ENCODE measurements around the gene ABTB1.
"Not testable (repeated sequence)": the region's sequence is repeated elsewhere in the genome, so short reads cannot be mapped to it uniquely, and the experiment has no call there.

ABTB1 gene

GRCh38 chr3:127680146-127680661 lies 7.5 kb downstream of the ABTB1 start:
- Mint-ChIP-seq H3K27me3 (peaks cover 5% of the 10 kb centered on the region), H3K36me3 (peaks cover 6% of the 10 kb centered on the region), H3K4me3 (no peak overlapping the region), H3K9me3 (no peaks in the 10 kb centered on the region), H3K4me1 (peaks cover 10% of the 10 kb centered on the region), H3K27ac (no peak overlapping the region)
- CTCF ChIA-PET: interaction anchor here (2.0 kb wide), 1 partner anchor 15 kb away, joined by 6 read pairs; no protein-coding TSS in a partner anchor
- DNase-seq: no peak

- Mint-ChIP-seq H3K36me3 (peaks cover 6% of the 10 kb centered on the region), H3K27ac (no peak overlapping the region), H3K4me3 (no peak overlapping the region), H3K4me1 (peaks cover 7% of the 10 kb centered on the region), H3K9me3 (no peaks in the 10 kb centered on the region), H3K27me3 (peaks cover 5% of the 10 kb centered on the region)
- CTCF ChIA-PET: interaction anchor here (2.0 kb wide), 1 partner anchor 14 kb away, joined by 6 read pairs; no protein-coding TSS in a partner anchor
- DNase-seq: no peak
Observed at GRCh38 chr3:127680798-127681221, 8.1 kb downstream of the ABTB1 start.

- H3K9me3 Mint-ChIP-seq, H3K36me3 Mint-ChIP-seq, H3K4me3 Mint-ChIP-seq, H3K27ac Mint-ChIP-seq, DNase-seq, H3K27me3 Mint-ChIP-seq, H3K4me1 Mint-ChIP-seq: not testable (repeated sequence)
- CTCF ChIA-PET: interaction anchor here (2.0 kb wide), 1 partner anchor 13 kb away, joined by 6 read pairs; no protein-coding TSS in a partner anchor
Observed at GRCh38 chr3:127682175-127682554, 9.4 kb downstream of the ABTB1 start.

GRCh38 chr3:127682561-127682960 lies 9.8 kb downstream of the ABTB1 start:
- H3K9me3 Mint-ChIP-seq: no peaks in the 10 kb centered on the region
- H3K4me3 Mint-ChIP-seq: no peak overlapping the region
- DNase-seq: no peak
- H3K36me3 Mint-ChIP-seq: peaks cover 2% of the 10 kb centered on the region
- peaks cover 5% of the 10 kb centered on the region for H3K27me3 Mint-ChIP-seq
- H3K27ac Mint-ChIP-seq: no peak overlapping the region
- CTCF ChIA-PET: no interaction called here
- H3K4me1 Mint-ChIP-seq: peaks cover 4% of the 10 kb centered on the region

- no peak overlapping the region for H3K27ac Mint-ChIP-seq
- no peaks in the 10 kb centered on the region for H3K36me3 Mint-ChIP-seq
- no peak for DNase-seq
- CTCF ChIA-PET: no interaction called here
- H3K9me3 Mint-ChIP-seq: no peaks in the 10 kb centered on the region
- peaks cover 5% of the 10 kb centered on the region for H3K27me3 Mint-ChIP-seq
- H3K4me1 Mint-ChIP-seq: peaks cover 4% of the 10 kb centered on the region
- H3K4me3 Mint-ChIP-seq: no peak overlapping the region
Observed at GRCh38 chr3:127684871-127685707, 12.3 kb downstream of the ABTB1 start.

GRCh38 chr3:127685708-127686511 lies 13.2 kb downstream of the ABTB1 start:
- Mint-ChIP-seq H3K4me3 (no peak overlapping the region), H3K9me3 (no peaks in the 10 kb centered on the region), H3K27me3 (peaks cover 5% of the 10 kb centered on the region), H3K27ac (no peak overlapping the region), H3K4me1 (peaks cover 4% of the 10 kb centered on the region), H3K36me3 (no peaks in the 10 kb centered on the region)
- DNase-seq: no peak
- CTCF ChIA-PET: no interaction called here

- H3K4me1 Mint-ChIP-seq: peaks cover 4% of the 10 kb centered on the region
- no peaks in the 10 kb centered on the region for H3K36me3 Mint-ChIP-seq
- no peak overlapping the region for H3K27ac Mint-ChIP-seq
- no peaks in the 10 kb centered on the region for H3K9me3 Mint-ChIP-seq
- DNase-seq: no peak
- H3K27me3 Mint-ChIP-seq: peaks cover 5% of the 10 kb centered on the region
- CTCF ChIA-PET: no interaction called here
- H3K4me3 Mint-ChIP-seq: no peak overlapping the region
Observed at GRCh38 chr3:127686512-127686894, 13.8 kb downstream of the ABTB1 start.

GRCh38 chr3:127687228-127687737 lies 14.5 kb downstream of the ABTB1 start:
- CTCF ChIA-PET: no interaction called here
- Mint-ChIP-seq H3K4me3 (no peak overlapping the region), H3K27me3 (peaks cover 5% of the 10 kb centered on the region), H3K27ac (no peak overlapping the region), H3K36me3 (no peaks in the 10 kb centered on the region), H3K9me3 (no peaks in the 10 kb centered on the region), H3K4me1 (peaks cover 4% of the 10 kb centered on the region)
- DNase-seq: no peak

- Mint-ChIP-seq H3K4me1 (peaks cover 4% of the 10 kb centered on the region), H3K9me3 (no peaks in the 10 kb centered on the region), H3K27ac (no peak overlapping the region), H3K36me3 (no peaks in the 10 kb centered on the region), H3K4me3 (no peak overlapping the region), H3K27me3 (peaks cover 5% of the 10 kb centered on the region)
- DNase-seq: no peak
- CTCF ChIA-PET: interaction anchor here (1.2 kb wide), 1 partner anchor 113 kb away, joined by 3 read pairs; no protein-coding TSS in a partner anchor
Observed at GRCh38 chr3:127688022-127688415, 15.3 kb downstream of the ABTB1 start.

GRCh38 chr3:127688416-127689265 lies 15.9 kb downstream of the ABTB1 start:
- peaks cover 1% of the 10 kb centered on the region for H3K4me1 Mint-ChIP-seq
- DNase-seq: no peak
- CTCF ChIA-PET: interaction anchor here (1.2 kb wide), 1 partner anchor 114 kb away, joined by 3 read pairs; no protein-coding TSS in a partner anchor
- no peak overlapping the region for H3K27ac Mint-ChIP-seq
- peaks cover 3% of the 10 kb centered on the region for H3K27me3 Mint-ChIP-seq
- H3K36me3 Mint-ChIP-seq: no peaks in the 10 kb centered on the region
- no peak overlapping the region for H3K4me3 Mint-ChIP-seq
- H3K9me3 Mint-ChIP-seq: no peaks in the 10 kb centered on the region

- DNase-seq: no peak
- Mint-ChIP-seq H3K27ac (no peak overlapping the region), H3K4me1 (no peaks in the 10 kb centered on the region), H3K9me3 (no peaks in the 10 kb centered on the region), H3K4me3 (no peak overlapping the region), H3K36me3 (no peaks in the 10 kb centered on the region), H3K27me3 (no peaks in the 10 kb centered on the region)
- CTCF ChIA-PET: no interaction called here
Observed at GRCh38 chr3:127689266-127689860, 16.6 kb downstream of the ABTB1 start.

- no peaks in the 10 kb centered on the region for H3K4me1 Mint-ChIP-seq
- no peaks in the 10 kb centered on the region for H3K36me3 Mint-ChIP-seq
- H3K4me3 Mint-ChIP-seq: no peak overlapping the region
- H3K27me3 Mint-ChIP-seq: no peaks in the 10 kb centered on the region
- CTCF ChIA-PET: no interaction called here
- H3K9me3 Mint-ChIP-seq: no peaks in the 10 kb centered on the region
- no peak overlapping the region for H3K27ac Mint-ChIP-seq
- no peak for DNase-seq
Observed at GRCh38 chr3:127690106-127690505, 17.4 kb downstream of the ABTB1 start.

- Mint-ChIP-seq H3K4me3 (no peak overlapping the region), H3K9me3 (no peaks in the 10 kb centered on the region), H3K4me1 (no peaks in the 10 kb centered on the region), H3K36me3 (no peaks in the 10 kb centered on the region), H3K27ac (no peak overlapping the region), H3K27me3 (peaks cover under 1% of the 10 kb centered on the region)
- no peak for DNase-seq
- CTCF ChIA-PET: no interaction called here
Observed at GRCh38 chr3:127690823-127691452, 18.2 kb downstream of the ABTB1 start.
